Measurements from ENCODE around the gene BBS2. TPM values are rescaled to one million over a fixed set of nuclear protein-coding genes. Genes with fewer than 3 reads are reported as not detected.

Gene BBS2
- total RNA-seq, 2 donors from 2014 or later: 35.3 to 52.6 TPM

DNA sequence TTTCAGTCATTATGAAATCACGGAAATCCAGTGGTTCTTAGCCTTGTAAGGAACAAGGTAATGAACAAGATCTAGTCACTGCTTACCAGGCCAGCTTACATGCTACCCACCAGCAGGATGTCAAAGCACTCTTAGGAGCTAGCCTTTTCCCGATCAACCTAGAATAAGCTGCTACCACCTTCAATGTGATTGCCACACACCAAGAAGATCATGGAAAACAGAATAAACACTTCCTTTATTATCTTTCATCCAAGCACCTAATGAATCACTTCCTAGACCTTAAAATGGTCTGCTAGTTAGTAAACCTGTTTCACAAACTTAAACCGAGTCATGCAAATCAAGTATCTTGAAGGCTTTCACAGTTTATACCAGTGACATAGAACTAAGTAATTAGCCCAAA, 5.0 kb downstream of the BBS2 start:
- Mint-ChIP-seq H3K4me1 (peaks cover 4% of the 10 kb centered on the region), H3K4me3 (no peak overlapping the region), H3K27ac (no peak overlapping the region), H3K9me3 (peaks cover 6% of the 10 kb centered on the region), H3K27me3 (ENCODE audit: insufficient read depth) (no peaks in the 10 kb centered on the region), H3K36me3 (ENCODE audit: low read depth) (peaks cover 19% of the 10 kb centered on the region)
- H3K9me3 ChIP-seq (ENCODE audit: control insufficient read depth, low read length): peaks cover 8% of the 10 kb centered on the region
- peaks cover 35% of the 10 kb centered on the region for H3K36me3 ChIP-seq (ENCODE audit: control insufficient read depth, insufficient read depth, low read length)
- H3K4me1 ChIP-seq (ENCODE audit: control insufficient read depth, insufficient read depth, low read length): no peaks in the 10 kb centered on the region
- H3K27me3 ChIP-seq (ENCODE audit: control insufficient read depth, insufficient read depth, low read length, poor library complexity, severe bottlenecking): no peaks in the 10 kb centered on the region
- no peak overlapping the region for H3K27ac ChIP-seq (ENCODE audit: low read depth, low read length)
- H3K4me3 ChIP-seq (ENCODE audit: low read length): no peak overlapping the region
- TF ChIP-seq CTCF (conservative IDR thresholded peaks at IDR 0.05): no peak
- no peak overlapping the region for H3K9ac ChIP-seq (ENCODE audit: extremely low read depth, low read length, poor library complexity, severe bottlenecking)
- DNase-seq: no peak
- WGBS, 2 experiments (ENCODE audit: insufficient coverage in 1 of 2, insufficient read length in 1 of 2): 83 to 87% methylated on average over 2 to 3 of the region's 3 CpGs

DNA sequence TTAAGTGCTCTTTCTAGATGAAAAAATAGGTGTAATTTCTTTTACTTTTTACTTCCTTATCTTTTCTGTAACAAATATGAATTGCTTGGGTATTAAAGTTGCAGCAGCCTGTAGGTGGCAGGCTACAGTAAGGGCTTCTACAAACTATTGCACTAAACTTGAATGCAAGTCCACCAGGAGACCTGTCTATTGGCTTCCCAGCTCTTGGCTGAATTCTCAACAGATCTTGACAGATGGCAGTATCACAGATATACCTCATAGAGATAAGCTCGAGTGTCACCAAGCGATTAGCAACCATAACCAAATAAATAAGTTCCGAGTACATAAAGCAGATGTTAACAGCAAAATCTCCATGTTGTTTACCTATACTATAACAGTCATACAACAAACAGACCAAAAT, 5.9 kb downstream of the BBS2 start:
- peak; percentile 62 for DNase-seq
- peaks cover 6% of the 10 kb centered on the region for H3K9me3 Mint-ChIP-seq
- Histone ChIP-seq H3K9ac (ENCODE audit: extremely low read depth, low read length, poor library complexity, severe bottlenecking) (no peak overlapping the region), H3K27ac (ENCODE audit: low read depth, low read length) (no peak overlapping the region), H3K4me3 (ENCODE audit: low read length) (no peak overlapping the region), H3K36me3 (ENCODE audit: control insufficient read depth, insufficient read depth, low read length) (peaks cover 43% of the 10 kb centered on the region), H3K9me3 (ENCODE audit: control insufficient read depth, low read length) (peaks cover 8% of the 10 kb centered on the region), H3K4me1 (ENCODE audit: control insufficient read depth, insufficient read depth, low read length) (no peaks in the 10 kb centered on the region), H3K27me3 (ENCODE audit: control insufficient read depth, insufficient read depth, low read length, poor library complexity, severe bottlenecking) (no peaks in the 10 kb centered on the region)
- no peak overlapping the region for H3K4me3 Mint-ChIP-seq
- H3K27ac Mint-ChIP-seq: no peak overlapping the region
- H3K27me3 Mint-ChIP-seq (ENCODE audit: insufficient read depth): no peaks in the 10 kb centered on the region
- peaks cover 26% of the 10 kb centered on the region for H3K36me3 Mint-ChIP-seq (ENCODE audit: low read depth)
- WGBS, 2 experiments (ENCODE audit: insufficient coverage in 1 of 2, insufficient read length in 1 of 2): 43 to 83% methylated on average over 1 to 3 of the region's 3 CpGs
- TF ChIP-seq CTCF (conservative IDR thresholded peaks at IDR 0.05): peak; percentile 80
- peaks cover 4% of the 10 kb centered on the region for H3K4me1 Mint-ChIP-seq

- H3K27me3 ChIP-seq (ENCODE audit: control insufficient read depth, insufficient read depth, low read length, poor library complexity, severe bottlenecking): no peaks in the 10 kb centered on the region
- Mint-ChIP-seq H3K9me3 (peaks cover 6% of the 10 kb centered on the region), H3K4me1 (peaks cover 4% of the 10 kb centered on the region), H3K27ac (no peak overlapping the region), H3K36me3 (ENCODE audit: low read depth) (peaks cover 35% of the 10 kb centered on the region), H3K4me3 (no peak overlapping the region), H3K27me3 (ENCODE audit: insufficient read depth) (no peaks in the 10 kb centered on the region)
- H3K9me3 ChIP-seq (ENCODE audit: control insufficient read depth, low read length): peaks cover 8% of the 10 kb centered on the region
- WGBS, 2 experiments (ENCODE audit: insufficient coverage in 1 of 2, insufficient read length in 1 of 2): no CpG with 5 or more reads among the region's 2 CpGs
- DNase-seq: no peak
- no peak for TF ChIP-seq CTCF (conservative IDR thresholded peaks at IDR 0.05)
- H3K27ac ChIP-seq (ENCODE audit: low read depth, low read length): no peak overlapping the region
- peaks cover 52% of the 10 kb centered on the region for H3K36me3 ChIP-seq (ENCODE audit: control insufficient read depth, insufficient read depth, low read length)
- no peak overlapping the region for H3K4me3 ChIP-seq (ENCODE audit: low read length)
- no peak overlapping the region for H3K9ac ChIP-seq (ENCODE audit: extremely low read depth, low read length, poor library complexity, severe bottlenecking)
- H3K4me1 ChIP-seq (ENCODE audit: control insufficient read depth, insufficient read depth, low read length): no peaks in the 10 kb centered on the region
Observed at GRCh38 chr16:56513091-56513490, 6.7 kb downstream of the BBS2 start.
